CD4-positive, CD25-positive, alpha-beta regulatory T cell (primary cell): ENCODE results near the gene GINS1. TPM values are rescaled to one million over a fixed set of nuclear protein-coding genes. Genes with fewer than 3 reads are reported as not detected.

Experiments used
- ATAC-seq, 2 donors: fragments of 150-1000 bp; cut with Tn5 transposase; one replicate each; pipeline ENCODE4 v1.10.0; 2021; ENCODE audit warnings: low read depth in 2 of 2, moderate number of reproducible peaks in 2 of 2, moderate library complexity in 1 of 2
- DNase-seq, 3 donors: peaks; one replicate each; pipeline versions ENCODE4 v3.0.0 to v3.0.0-alpha.2; 2012 to 2022; ENCODE audit warnings: mixed read lengths in 1 of 3
- H3K27ac ChIP-seq: one replicate; pipeline ENCODE4 v1.7.0; 2013; ENCODE audit warnings: mild to moderate bottlenecking, low read length; ENCODE audit not compliant: insufficient read depth, poor library complexity, severe bottlenecking
- H3K27me3 ChIP-seq: one replicate; pipeline ENCODE4 v1.7.0; 2013; ENCODE audit warnings: low read length; ENCODE audit not compliant: control insufficient read depth, insufficient read depth
- H3K36me3 ChIP-seq: one replicate; pipeline ENCODE4 v1.7.0; 2013; ENCODE audit warnings: mild to moderate bottlenecking, low read length, moderate library complexity; ENCODE audit not compliant: control insufficient read depth, insufficient read depth
- H3K4me1 ChIP-seq: 2 replicates; pipeline ENCODE4 v1.7.0; 2013; ENCODE audit warnings: mild to moderate bottlenecking, low read length; ENCODE audit not compliant: insufficient read depth, control insufficient read depth, poor library complexity, severe bottlenecking
- H3K4me3 ChIP-seq: one replicate; pipeline ENCODE4 v1.7.0; 2013; ENCODE audit warnings: low read depth, mild to moderate bottlenecking, low read length, moderate library complexity
- H3K9me3 ChIP-seq, 2 experiments: 1 replicate in 1 of 2; 2 replicates in 1 of 2; pipeline ENCODE4 v1.7.0; 2013; ENCODE audit warnings: low read length in 2 of 2, mild to moderate bottlenecking in 1 of 2, moderate library complexity in 1 of 2; ENCODE audit not compliant: control insufficient read depth in 2 of 2
- H3K27ac Mint-ChIP-seq, 3 donors: one replicate each; pipeline ENCODE4 v1.8.0; 2020 to 2022; ENCODE audit warnings: mild to moderate bottlenecking in 3 of 3, mixed read lengths in 3 of 3, moderate library complexity in 2 of 3
- H3K27me3 Mint-ChIP-seq: one replicate; pipeline ENCODE4 v1.8.0; 2022; ENCODE audit warnings: mild to moderate bottlenecking, mixed read lengths
- H3K36me3 Mint-ChIP-seq: one replicate; pipeline ENCODE4 v1.8.0; 2020; ENCODE audit warnings: mixed read lengths
- H3K4me1 Mint-ChIP-seq, 4 donors: one replicate each; pipeline ENCODE4 v1.8.0; 2020 to 2022; ENCODE audit warnings: mixed read lengths in 4 of 4, mild to moderate bottlenecking in 1 of 4
- H3K4me3 Mint-ChIP-seq, 4 donors: one replicate each; pipeline ENCODE4 v1.8.0; 2020 to 2022; ENCODE audit warnings: mild to moderate bottlenecking in 4 of 4, mixed read lengths in 4 of 4, moderate library complexity in 3 of 4
- H3K9me3 Mint-ChIP-seq, 7 donors: one replicate each; pipeline ENCODE4 v1.8.0; 2020 to 2022; ENCODE audit warnings: mixed read lengths in 7 of 7, mild to moderate bottlenecking in 3 of 7, moderate library complexity in 2 of 7
- polyA plus RNA-seq, 4 donors: library from polyadenylated mRNA; unstranded; fragments of 300-500 nt; fragmentation: Illumina TruSeq; gene quantifications; one replicate each; pipeline ENCODE4 v1.2.3, GENCODE V29; 2021
- total RNA-seq: library from RNA; stranded (reverse); gene quantifications from one replicate; pipeline ENCODE4 v1.2.3, GENCODE V29; 2022

Gene GINS1
- total and polyA plus RNA-seq, 5 donors from 2014 or later = 0.54 to 1.8 (median 1.0) TPM

- H3K4me1 ChIP-seq = no peaks in the 10 kb centered on the region
- Mint-ChIP-seq H3K4me3 (peak overlapping the region in 1 of 4 donors; percentile 23), H3K9me3 (peaks cover 0 to 2% (median 0%) of the 10 kb centered on the region in 7 donors), H3K4me1 (no peaks in the 10 kb centered on the region), H3K36me3 (no peaks in the 10 kb centered on the region), H3K27ac (no peak overlapping the region), H3K27me3 (no peaks in the 10 kb centered on the region)
- H3K9me3 ChIP-seq = no peaks in the 10 kb centered on the region
- no peak overlapping the region for H3K4me3 ChIP-seq
- H3K36me3 ChIP-seq = no peaks in the 10 kb centered on the region
- no peaks in the 10 kb centered on the region for H3K27me3 ChIP-seq
- no peak for ATAC-seq
- H3K27ac ChIP-seq = no peak overlapping the region
- no peak for DNase-seq
Measured at GRCh38 chr20:25496165-25496967, 88.9 kb downstream of the GINS1 start.

- H3K27ac Mint-ChIP-seq = no peak overlapping the region
- DNase-seq = no peak
- H3K4me1 ChIP-seq = no peaks in the 10 kb centered on the region
- no peaks in the 10 kb centered on the region for H3K36me3 Mint-ChIP-seq
- no peaks in the 10 kb centered on the region for H3K27me3 Mint-ChIP-seq
- peaks cover 0 to 2% (median 0%) of the 10 kb centered on the region in 7 donors for H3K9me3 Mint-ChIP-seq
- H3K27me3 ChIP-seq = no peaks in the 10 kb centered on the region
- H3K36me3 ChIP-seq = no peaks in the 10 kb centered on the region
- no peak for ATAC-seq
- H3K4me3 ChIP-seq = no peak overlapping the region
- H3K4me3 Mint-ChIP-seq = peak overlapping the region in 1 of 4 donors; percentile 23
- no peaks in the 10 kb centered on the region for H3K4me1 Mint-ChIP-seq
- no peak overlapping the region for H3K27ac ChIP-seq
- no peaks in the 10 kb centered on the region for H3K9me3 ChIP-seq
Measured at GRCh38 chr20:25496968-25497401, 89.5 kb downstream of the GINS1 start.

- no peak overlapping the region for H3K4me3 Mint-ChIP-seq
- H3K27me3 ChIP-seq = no peaks in the 10 kb centered on the region
- H3K36me3 ChIP-seq = no peaks in the 10 kb centered on the region
- H3K9me3 Mint-ChIP-seq = peaks cover 0 to 2% (median 0%) of the 10 kb centered on the region in 7 donors
- no peak overlapping the region for H3K27ac Mint-ChIP-seq
- H3K4me3 ChIP-seq = no peak overlapping the region
- no peak overlapping the region for H3K27ac ChIP-seq
- no peaks in the 10 kb centered on the region for H3K27me3 Mint-ChIP-seq
- DNase-seq (no peak), ATAC-seq (no peak)
- H3K36me3 Mint-ChIP-seq = no peaks in the 10 kb centered on the region
- no peaks in the 10 kb centered on the region for H3K9me3 ChIP-seq
- no peaks in the 10 kb centered on the region for H3K4me1 ChIP-seq
- H3K4me1 Mint-ChIP-seq = no peaks in the 10 kb centered on the region
Measured at GRCh38 chr20:25497586-25498279, 90.3 kb downstream of the GINS1 start.

Other genes with a start within 250 kb of the GINS1 start
- gene ENTPD6, start 212.0 kb upstream of the GINS1 start, total RNA-seq = 68.0 TPM
- gene ENTPD6, start 212.0 kb upstream of the GINS1 start, polyA plus RNA-seq = 10 to 100 TPM; 27.2 to 36.5 (median 30.6) TPM
- 37.2 TPM for gene PYGB, start 159.6 kb upstream of the GINS1 start, total RNA-seq
- gene PYGB, start 159.6 kb upstream of the GINS1 start, polyA plus RNA-seq = 10 to 100 TPM; 45.3 to 64.6 (median 52.4) TPM
- 27.9 TPM for gene ABHD12, start 16.8 kb upstream of the GINS1 start, total RNA-seq
- 10 to 100 TPM; 26.8 to 44.1 (median 28.6) TPM for gene ABHD12, start 16.8 kb upstream of the GINS1 start, polyA plus RNA-seq
- 0.39 TPM for gene NINL, start 177.9 kb downstream of the GINS1 start, total RNA-seq
- gene NINL, start 177.9 kb downstream of the GINS1 start, polyA plus RNA-seq = under 1 TPM in 1 of 4 donors, not detected in 3; 0.42 TPM
- 1.1 TPM for gene NANP, start 216.3 kb downstream of the GINS1 start, total RNA-seq
- 1 to 10 TPM in 2 of 4 donors, under 1 TPM in 2; 0.66 to 1.1 (median 0.97) TPM for gene NANP, start 216.3 kb downstream of the GINS1 start, polyA plus RNA-seq